ENCODE results near the gene SLC5A11.
A peak's percentile ranks its signal among the peaks of the same experiment; 100 is the strongest.
"Not testable (repeated sequence)": the region's sequence is repeated elsewhere in the genome, so short reads cannot be mapped to it uniquely, and the experiment has no call there.

SLC5A11 gene

GRCh38 chr16:24845726-24846547, at the start of gene SLC5A11:
SLC5A11 (plus strand) TSS chr16:24845963; CDS start chr16:24858644, 12,681 bp downstream.
- DNase-seq (ENCODE audit: low read depth) = no peak

DNA sequence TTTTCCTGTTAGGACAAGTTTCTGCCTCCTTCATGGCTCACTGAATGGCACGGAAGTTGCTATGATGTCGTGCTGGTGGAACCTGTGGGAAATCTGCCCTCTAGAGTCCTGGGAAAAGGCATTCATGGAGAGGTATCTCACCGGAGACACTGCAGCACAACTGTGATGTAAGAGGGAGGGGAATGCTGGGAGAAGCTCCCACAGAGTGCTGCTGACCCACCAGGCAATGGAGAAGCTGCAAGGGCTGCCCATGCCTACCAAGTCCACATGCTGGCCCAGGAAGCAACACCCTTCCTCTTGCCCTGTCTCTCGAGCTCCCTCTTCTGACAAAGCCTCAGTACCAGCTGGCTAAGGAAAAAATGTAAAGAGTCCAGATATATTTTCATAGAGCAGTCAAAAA, 45.2 kb upstream of the SLC5A11 start:
- DNase-seq (ENCODE audit: low read depth) = peak; percentile 76

GRCh38 chr16:24801761-24802302, 43.9 kb upstream of the SLC5A11 start:
- DNase-seq (ENCODE audit: low read depth) = peak; percentile 91

GRCh38 chr16:24805484-24805883, 40.3 kb upstream of the SLC5A11 start:
- DNase-seq (ENCODE audit: low read depth) = no peak

GRCh38 chr16:24807301-24807700, 38.5 kb upstream of the SLC5A11 start:
- no peak for DNase-seq (ENCODE audit: low read depth)

DNA sequence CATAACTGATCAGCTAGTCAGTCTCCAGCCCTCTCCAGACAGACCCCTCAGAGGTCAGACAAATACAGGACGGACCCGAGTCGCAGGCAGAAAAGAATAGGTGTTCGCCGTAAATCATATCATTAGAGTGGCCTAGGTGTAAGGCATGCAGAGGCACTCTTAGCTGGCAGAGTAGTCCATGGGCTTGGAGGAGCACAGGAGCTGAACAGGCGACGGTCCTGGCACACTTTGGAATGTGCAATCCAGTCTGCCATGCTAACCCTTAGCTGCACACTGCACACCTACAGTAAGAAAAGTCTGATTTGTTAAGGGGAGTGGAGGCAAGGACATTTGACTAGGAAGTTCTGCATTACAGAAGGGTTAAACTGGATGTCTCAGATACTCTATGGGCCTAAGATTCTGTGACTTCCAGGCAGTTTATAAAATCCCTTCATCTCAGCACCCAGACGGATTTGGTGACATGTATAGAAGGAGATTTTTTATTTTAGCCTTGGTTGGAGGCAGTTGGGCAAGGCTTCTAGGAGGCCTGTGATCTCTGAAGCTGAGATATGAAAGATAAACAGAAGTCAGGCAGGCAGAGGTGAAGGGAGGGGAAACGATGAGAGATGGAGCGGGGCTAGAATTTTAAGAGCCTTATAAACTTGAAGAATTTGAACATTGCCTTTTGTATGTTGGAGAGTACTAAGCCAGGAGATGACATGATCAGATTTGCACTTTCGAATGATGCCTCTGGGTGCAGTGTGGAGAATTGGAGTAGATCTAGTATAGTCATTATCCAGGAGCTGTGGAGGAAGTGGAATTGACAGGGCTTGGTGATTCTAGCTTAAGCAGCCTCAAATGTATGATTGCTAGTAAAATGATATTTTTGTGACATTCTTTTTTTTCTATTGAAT, 34.6 kb upstream of the SLC5A11 start:
- DNase-seq (ENCODE audit: low read depth) = no peak

- not testable (repeated sequence) for DNase-seq (ENCODE audit: low read depth)
These were observed 33.0 kb upstream of the SLC5A11 start for GRCh38 chr16:24812813-24813212.

- DNase-seq (ENCODE audit: low read depth) = no peak
These were observed 30.7 kb upstream of the SLC5A11 start for GRCh38 chr16:24815021-24815420.

- no peak for DNase-seq (ENCODE audit: low read depth)
These were observed 29.1 kb upstream of the SLC5A11 start for GRCh38 chr16:24816688-24817087.

- DNase-seq (ENCODE audit: low read depth) = no peak
These were observed 26.2 kb upstream of the SLC5A11 start for GRCh38 chr16:24819462-24820040.

- peak; percentile 70 for DNase-seq (ENCODE audit: low read depth)
These were observed 25.2 kb upstream of the SLC5A11 start for GRCh38 chr16:24820522-24820921.

- no peak for DNase-seq (ENCODE audit: low read depth)
These were observed 24.6 kb upstream of the SLC5A11 start for GRCh38 chr16:24821129-24821528.

- peak; percentile 83 for DNase-seq (ENCODE audit: low read depth)
These were observed 23.2 kb upstream of the SLC5A11 start for GRCh38 chr16:24822542-24822941.

- DNase-seq (ENCODE audit: low read depth) = no peak
These were observed 22.8 kb upstream of the SLC5A11 start for GRCh38 chr16:24822974-24823373.

DNA sequence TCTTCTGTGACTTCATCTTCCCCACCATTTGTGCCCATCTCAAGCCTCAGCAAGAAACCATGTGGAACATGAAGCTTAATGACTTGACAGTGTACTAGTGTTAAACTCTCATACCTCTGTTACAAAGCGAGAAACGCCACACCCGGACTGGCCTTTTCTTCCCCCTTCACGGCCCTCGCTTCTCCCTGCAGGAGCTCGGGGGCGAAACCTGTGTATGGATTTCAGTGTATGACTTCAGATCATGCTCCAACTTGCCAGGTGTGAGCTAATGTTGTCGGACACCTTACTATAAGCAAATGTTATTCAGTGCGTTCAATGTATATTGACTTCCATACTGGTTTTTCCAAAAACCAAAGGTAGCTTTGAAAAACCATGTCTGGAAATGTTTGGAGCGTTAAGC, 20.1 kb upstream of the SLC5A11 start:
- no peak for DNase-seq (ENCODE audit: low read depth)

DNA sequence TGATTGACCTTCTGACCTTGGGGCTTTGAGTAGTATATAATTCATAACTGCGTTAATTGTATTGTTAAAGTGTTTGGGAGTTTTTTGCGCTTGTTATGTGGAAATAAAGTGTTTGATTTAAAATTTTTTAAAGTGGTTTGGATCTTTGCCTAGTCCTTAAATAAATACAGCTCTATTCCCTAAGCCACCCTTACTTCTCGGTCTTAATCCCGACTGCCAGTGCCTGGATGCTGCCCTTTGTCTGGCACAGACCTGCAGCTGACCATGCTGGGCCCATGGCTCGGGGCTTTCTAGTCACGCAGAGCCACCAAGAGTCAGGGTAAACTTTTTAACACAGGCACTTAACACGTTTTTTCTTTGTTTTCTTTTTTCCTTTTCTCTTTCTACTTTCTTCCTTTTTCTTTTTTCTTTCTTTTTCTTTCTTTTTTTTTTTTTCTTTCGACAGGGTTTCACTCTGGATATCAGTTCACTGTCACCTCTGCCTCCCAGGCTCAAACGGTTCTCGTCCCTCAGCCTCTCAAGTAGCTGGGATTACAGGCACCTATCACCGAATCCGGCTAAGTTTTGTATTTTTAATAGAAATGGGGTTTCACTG, 19.6 kb upstream of the SLC5A11 start:
- no peak for DNase-seq (ENCODE audit: low read depth)

- no peak for DNase-seq (ENCODE audit: low read depth)
These were observed 18.8 kb upstream of the SLC5A11 start for GRCh38 chr16:24826817-24827566.

GRCh38 chr16:24829153-24829552, 16.6 kb upstream of the SLC5A11 start:
- DNase-seq (ENCODE audit: low read depth) = no peak

DNA sequence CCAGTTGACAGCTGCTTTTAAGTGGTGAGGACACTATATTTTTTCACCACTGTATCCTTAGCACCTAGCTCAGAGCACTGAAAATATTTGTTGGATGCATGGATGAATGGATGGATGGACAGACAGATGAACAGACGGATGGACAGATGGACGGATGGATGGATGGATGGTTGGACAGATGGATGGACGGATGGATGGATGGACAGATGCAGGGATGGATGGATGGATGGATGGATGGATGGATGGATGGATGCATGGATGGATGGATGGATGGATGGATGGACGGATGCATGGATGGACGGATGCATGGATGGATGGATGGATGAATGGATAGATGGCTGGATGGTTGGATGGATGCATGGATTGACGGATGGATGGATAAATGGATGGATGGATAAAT, 12.4 kb upstream of the SLC5A11 start:
- DNase-seq (ENCODE audit: low read depth) = no peak

GRCh38 chr16:24834459-24835335, 11.1 kb upstream of the SLC5A11 start:
- peak; percentile 55 for DNase-seq (ENCODE audit: low read depth)
